VCaP (cell line): Measurements from ENCODE around the gene RGS2.

ENCODE experiments used
- H3K27ac ChIP-seq: fragments of 450-650 bp; 2 replicates; pipeline ENCODE4 v1.5.1; 2017
- TF ChIP-seq, protein P1 (sequence below): fragments of 450-650 bp; conservative IDR thresholded peaks from 2 replicates; pipeline ENCODE4 v1.5.1; 2017; ENCODE audit warnings: mild to moderate bottlenecking, moderate library complexity

RGS2 gene

GRCh38 chr1:192812420-192813209, 3.8 kb downstream of the RGS2 start:
- TF ChIP-seq, protein P1, sequence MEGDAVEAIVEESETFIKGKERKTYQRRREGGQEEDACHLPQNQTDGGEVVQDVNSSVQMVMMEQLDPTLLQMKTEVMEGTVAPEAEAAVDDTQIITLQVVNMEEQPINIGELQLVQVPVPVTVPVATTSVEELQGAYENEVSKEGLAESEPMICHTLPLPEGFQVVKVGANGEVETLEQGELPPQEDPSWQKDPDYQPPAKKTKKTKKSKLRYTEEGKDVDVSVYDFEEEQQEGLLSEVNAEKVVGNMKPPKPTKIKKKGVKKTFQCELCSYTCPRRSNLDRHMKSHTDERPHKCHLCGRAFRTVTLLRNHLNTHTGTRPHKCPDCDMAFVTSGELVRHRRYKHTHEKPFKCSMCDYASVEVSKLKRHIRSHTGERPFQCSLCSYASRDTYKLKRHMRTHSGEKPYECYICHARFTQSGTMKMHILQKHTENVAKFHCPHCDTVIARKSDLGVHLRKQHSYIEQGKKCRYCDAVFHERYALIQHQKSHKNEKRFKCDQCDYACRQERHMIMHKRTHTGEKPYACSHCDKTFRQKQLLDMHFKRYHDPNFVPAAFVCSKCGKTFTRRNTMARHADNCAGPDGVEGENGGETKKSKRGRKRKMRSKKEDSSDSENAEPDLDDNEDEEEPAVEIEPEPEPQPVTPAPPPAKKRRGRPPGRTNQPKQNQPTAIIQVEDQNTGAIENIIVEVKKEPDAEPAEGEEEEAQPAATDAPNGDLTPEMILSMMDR: no peak
- H3K27ac ChIP-seq: no peak overlapping the region

DNA sequence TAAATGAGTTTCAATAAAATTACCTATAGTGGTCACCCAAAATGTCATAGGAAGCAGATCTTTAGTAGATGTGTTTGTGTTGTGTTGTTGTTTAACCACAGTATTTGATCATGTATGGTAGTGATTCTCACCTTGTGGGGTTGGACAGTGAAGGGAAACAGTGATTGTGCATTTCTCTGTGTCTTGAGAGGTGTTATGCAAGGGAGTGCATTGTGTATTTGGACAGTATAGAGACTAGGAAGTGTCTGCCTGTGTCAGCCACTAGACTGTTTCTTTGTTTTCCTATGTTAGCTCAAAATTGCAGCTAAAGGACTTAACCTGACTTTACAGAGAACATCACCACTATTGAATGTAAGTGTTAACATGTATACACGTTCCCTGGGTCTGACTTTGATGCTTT, 6.0 kb downstream of the RGS2 start:
- TF ChIP-seq, protein P1: no peak
- H3K27ac ChIP-seq: no peak overlapping the region

GRCh38 chr1:192817246-192817645, 8.4 kb downstream of the RGS2 start:
- TF ChIP-seq, protein P1: no peak
- H3K27ac ChIP-seq: no peak overlapping the region

DNA sequence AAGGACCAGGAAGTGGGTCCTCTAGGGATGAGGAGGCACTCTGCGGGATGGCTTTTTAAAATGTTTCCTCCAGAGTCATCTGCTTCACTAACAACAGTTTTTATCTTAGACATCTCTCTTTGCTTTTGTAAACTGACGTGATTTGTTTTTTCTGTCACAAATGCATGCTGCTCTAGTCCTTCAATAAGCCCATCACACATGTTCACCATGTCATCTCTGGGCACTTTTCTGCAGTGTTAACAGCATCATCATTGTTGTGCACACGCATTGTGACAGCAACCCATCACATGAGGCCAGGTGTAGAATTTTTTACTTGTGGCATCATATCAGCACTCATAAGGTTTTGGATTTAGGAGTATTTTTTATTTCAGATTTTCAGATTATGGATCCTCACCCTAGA, 12.5 kb downstream of the RGS2 start:
- TF ChIP-seq, protein P1: no peak
- H3K27ac ChIP-seq: no peak overlapping the region

- H3K27ac ChIP-seq: no peak overlapping the region
- TF ChIP-seq, protein P1: no peak
Observed at GRCh38 chr1:192824511-192824910, 15.7 kb downstream of the RGS2 start.

- H3K27ac ChIP-seq: no peak overlapping the region
- TF ChIP-seq, protein P1: no peak
Observed at GRCh38 chr1:192826791-192827546, 18.1 kb downstream of the RGS2 start.

DNA sequence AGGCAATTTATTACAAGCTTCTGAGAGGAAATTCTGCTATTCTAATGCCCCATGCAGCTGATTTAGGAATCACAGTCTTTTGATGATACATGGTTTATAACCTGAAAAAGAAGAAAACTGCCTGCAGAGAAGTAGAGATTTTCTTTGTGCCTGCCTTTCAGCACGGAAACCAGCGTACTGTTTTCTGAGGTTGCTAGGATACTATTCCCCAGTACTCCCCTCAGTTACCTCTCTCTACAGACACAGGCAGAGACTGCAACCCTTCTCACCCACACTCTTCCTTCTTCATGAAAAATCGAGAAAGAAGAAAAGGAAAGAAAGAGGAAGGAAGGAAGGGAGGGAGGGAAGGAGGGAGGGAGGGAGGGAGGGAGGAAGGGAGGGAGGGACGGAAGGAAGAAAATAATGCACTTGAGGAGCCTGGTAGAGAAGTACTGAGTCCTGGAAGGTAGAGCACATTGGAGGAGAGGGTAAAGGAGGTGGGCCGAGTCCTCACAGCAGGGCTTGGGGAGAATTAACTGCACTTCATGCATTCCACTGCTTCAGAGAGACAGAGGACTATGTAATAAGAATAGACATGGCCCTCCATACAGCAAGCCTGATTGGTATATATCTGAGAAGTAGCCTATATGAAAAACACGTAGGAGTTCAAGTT, 21.9 kb downstream of the RGS2 start:
- no peak overlapping the region for H3K27ac ChIP-seq
- TF ChIP-seq, protein P1: no peak
